ENCODE measurements around the gene FRMD4B.

Gene FRMD4B

GRCh38 chr3:69166446-69166845 lies 219.4 kb downstream of the FRMD4B start:
- no peak for DNase-seq (ENCODE audit: low spot score)

DNA sequence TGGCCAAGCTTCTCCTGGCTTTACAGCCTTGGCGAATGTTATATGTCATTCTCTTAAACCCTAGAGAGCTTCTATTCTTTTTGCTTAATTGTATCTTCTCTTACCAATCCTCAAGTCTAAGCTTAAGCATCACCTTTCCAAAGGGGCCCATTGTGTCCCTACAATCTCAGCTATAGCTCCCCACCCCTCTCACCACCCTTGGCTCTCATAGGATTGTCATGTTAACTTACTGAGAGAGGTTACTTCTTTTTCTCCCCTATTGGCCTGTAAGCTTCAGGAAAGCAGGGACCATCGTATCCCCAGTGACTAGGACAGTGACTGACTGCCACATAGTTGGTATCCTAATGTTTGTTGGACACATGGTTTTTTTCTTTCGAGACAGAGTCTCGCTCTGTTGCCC lies 220.1 kb downstream of the FRMD4B start:
- DNase-seq (ENCODE audit: low spot score), result no peak

GRCh38 chr3:69164296-69164695 lies 221.6 kb downstream of the FRMD4B start:
- no peak for DNase-seq (ENCODE audit: low spot score)

DNA sequence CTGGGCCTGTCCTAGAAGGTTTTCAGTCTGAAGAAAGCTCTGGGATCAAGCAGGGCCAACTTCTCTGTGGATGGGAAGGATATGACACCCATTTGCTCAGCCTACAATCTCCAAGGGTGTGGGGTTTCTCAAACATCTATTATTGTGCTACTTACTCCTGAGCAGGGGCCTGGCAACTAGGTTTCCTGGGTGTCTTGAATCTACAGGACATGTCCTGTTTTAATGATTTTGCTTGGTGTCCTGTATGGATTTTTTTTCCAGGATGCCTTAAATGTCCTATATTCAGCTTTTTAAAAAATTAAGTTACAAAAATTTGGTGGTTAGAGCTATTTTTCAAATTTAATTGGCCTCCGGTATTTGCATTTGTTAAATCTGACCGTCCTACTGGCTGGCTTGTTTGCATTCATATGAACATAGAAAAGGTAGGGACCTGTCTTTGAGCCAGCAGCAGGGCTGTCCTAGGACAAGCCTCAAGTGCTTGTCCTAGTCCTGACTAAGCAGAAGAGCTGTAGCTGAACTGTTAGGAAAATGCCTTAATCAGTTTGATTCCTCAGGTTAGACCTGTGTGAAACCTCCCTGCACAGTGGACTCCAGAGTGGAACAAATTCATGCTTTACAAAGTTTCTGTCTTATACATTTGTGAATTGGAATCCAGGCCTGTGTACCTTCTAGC lies 223.4 kb downstream of the FRMD4B start:
- DNase-seq (ENCODE audit: low spot score), result no peak

- DNase-seq (ENCODE audit: low spot score), result peak; percentile 74
Measured at GRCh38 chr3:69161587-69162307, 224.1 kb downstream of the FRMD4B start.

GRCh38 chr3:69160525-69160924 lies 225.4 kb downstream of the FRMD4B start:
- DNase-seq (ENCODE audit: low spot score), result no peak

GRCh38 chr3:69160107-69160506 lies 225.8 kb downstream of the FRMD4B start:
- no peak for DNase-seq (ENCODE audit: low spot score)

- DNase-seq (ENCODE audit: low spot score), result no peak
Measured at GRCh38 chr3:69149586-69149985, 236.3 kb downstream of the FRMD4B start.

DNA sequence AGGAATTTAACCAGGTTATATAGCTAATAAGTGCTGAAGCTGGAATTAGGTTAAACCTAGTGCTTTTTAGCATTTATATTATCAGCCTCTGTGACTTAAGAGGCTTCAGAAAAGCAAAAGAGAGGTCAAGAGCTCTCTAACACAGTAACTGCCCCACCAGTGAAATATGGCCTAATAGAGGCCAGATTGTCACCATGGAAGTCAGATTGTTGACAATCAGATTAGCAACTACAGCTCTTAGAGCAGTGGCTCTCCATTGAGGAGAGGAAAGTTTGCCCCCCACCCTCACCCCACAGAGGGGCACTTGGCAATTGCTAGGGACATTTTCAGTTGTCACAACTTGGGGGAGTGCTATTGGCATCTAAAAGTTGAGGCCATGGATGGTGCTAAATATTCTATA lies 240.2 kb downstream of the FRMD4B start:
- no peak for DNase-seq (ENCODE audit: low spot score)

GRCh38 chr3:69144631-69145245 lies 241.2 kb downstream of the FRMD4B start:
- no peak for DNase-seq (ENCODE audit: low spot score)

- no peak for DNase-seq (ENCODE audit: low spot score)
Measured at GRCh38 chr3:69143612-69144011, 242.3 kb downstream of the FRMD4B start.

DNA sequence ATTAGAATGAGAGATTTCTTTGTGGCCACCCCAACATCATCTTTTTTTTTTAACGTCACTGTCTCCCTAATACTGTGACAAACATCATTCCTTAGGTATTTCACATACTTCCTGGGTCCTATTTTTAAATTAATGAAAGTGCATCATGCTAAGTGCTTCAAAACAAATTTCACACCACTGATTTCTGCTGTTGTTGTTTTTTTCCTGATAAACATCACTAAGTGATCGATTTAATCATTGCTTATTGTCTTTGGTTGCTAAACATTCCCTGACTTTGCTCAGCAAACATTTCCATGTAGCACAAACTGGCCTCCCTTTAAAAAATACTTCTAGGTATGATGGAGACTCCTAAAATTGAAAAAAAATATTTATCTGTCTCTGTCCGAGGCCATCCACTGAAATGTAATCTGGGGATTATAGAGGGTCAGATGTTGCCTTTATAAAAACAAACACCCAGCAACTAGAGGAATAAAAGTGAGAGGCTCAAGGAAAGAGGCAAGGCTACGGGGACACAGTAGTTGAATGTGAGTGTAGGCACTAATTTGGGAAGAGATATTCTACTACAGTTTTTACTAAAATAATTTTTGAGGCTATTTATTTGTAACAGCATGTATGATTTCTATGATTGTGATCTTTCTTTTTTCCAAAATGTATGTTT lies 243.0 kb downstream of the FRMD4B start:
- no peak for DNase-seq (ENCODE audit: low spot score)

- no peak for DNase-seq (ENCODE audit: low spot score)
Measured at GRCh38 chr3:69142090-69142489, 243.8 kb downstream of the FRMD4B start.

- DNase-seq (ENCODE audit: low spot score), result no peak
Measured at GRCh38 chr3:69141313-69141712, 244.6 kb downstream of the FRMD4B start.

GRCh38 chr3:69137412-69137811 lies 248.5 kb downstream of the FRMD4B start:
- DNase-seq (ENCODE audit: low spot score), result no peak

DNA sequence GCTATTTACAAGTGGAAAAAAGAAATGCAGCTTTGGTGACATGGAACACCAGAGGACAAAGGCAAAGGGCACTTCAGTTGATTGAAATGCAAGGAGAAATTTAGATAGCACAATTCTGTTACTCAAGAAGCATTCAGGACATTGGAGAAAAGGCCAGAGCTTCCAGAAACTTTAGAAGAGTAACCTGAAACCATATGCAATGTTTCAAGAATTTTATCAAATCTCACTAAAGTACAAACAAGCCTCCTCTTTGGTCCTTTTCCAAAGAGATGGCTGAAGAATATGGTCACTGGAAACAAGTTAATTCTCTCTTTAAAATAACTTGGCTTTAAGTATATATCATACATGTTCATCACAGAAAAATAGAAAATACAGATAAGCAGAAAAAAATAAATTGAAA lies 248.9 kb downstream of the FRMD4B start:
- DNase-seq (ENCODE audit: low spot score), result no peak

GRCh38 chr3:69130689-69131088 lies 255.2 kb downstream of the FRMD4B start:
- DNase-seq (ENCODE audit: low spot score), result no peak

GRCh38 chr3:69129531-69129930 lies 256.4 kb downstream of the FRMD4B start:
- DNase-seq (ENCODE audit: low spot score), result no peak

- DNase-seq (ENCODE audit: low spot score), result no peak
Measured at GRCh38 chr3:69128509-69128908, 257.4 kb downstream of the FRMD4B start.

DNA sequence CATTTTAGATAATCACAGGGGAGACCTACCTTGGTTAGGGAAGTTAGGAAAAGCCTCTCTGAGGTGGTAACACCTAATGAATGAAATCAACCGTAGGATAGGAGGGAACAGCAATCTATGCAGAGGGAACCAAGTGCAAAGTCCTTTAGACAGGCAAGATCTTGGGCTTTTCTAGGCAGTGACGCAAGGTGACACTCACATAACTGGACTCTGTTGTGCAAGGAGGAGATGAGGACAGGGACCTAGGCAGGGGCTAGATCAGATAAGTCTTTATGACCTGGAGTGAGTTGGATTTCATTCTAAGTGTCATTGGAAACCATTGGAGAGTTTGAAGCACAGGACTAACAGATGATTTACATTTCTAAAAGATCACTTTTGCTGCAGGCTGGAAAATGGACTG lies 258.9 kb downstream of the FRMD4B start:
- no peak for DNase-seq (ENCODE audit: low spot score)

GRCh38 chr3:69126216-69126615 lies 259.7 kb downstream of the FRMD4B start:
- no peak for DNase-seq (ENCODE audit: low spot score)

DNA sequence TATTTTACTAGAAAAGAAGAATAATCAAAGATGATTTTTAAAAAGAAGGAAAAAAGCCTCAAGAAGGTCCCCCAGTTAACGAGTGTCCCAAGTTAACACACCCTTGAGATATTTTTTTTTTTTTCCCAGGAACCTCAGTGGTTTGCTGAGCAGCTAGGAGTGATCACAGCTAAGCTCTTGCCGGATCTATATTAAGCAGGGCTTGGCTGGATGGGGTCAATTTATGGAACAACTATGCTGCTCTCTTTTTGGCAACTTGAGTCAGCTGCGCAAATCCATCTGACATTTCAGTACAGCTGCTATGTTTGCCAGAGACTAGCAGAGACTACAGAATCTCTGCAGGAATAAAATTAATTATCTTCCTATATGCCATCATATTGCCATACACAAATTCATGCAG lies 263.5 kb downstream of the FRMD4B start, which contains the start of gene LMOD3:
Gene LMOD3, minus strand, starts transcription at position 193 of the 400 bp plus-strand sequence. CDS start 209 bp downstream, outside the sequence.
- DNase-seq (ENCODE audit: low spot score), result no peak

- DNase-seq (ENCODE audit: low spot score), result no peak
Measured at GRCh38 chr3:69121950-69122349, 263.9 kb downstream of the FRMD4B start.
